OCI-LY7 (cell line): ENCODE data around the gene ZBTB16.

ENCODE experiments used
- CTCF ChIP-seq: fragments of 200-600 bp; sonication (generic); conservative IDR thresholded peaks from 2 replicates; pipeline ENCODE4 v1.5.1; 2014; ENCODE audit warnings: mild to moderate bottlenecking, antibody characterized with exemption, low read length, moderate library complexity, mixed read lengths
- EZH2phosphoT487 ChIP-seq: fragments of 200-600 bp; sonication (generic); IDR thresholded peaks from 2 replicates; pipeline ENCODE4 v1.6.1; 2018; ENCODE audit warnings: low read depth, borderline replicate concordance, mild to moderate bottlenecking, mixed run types, antibody characterized with exemption, low read length, moderate library complexity, mixed read lengths

DNA sequence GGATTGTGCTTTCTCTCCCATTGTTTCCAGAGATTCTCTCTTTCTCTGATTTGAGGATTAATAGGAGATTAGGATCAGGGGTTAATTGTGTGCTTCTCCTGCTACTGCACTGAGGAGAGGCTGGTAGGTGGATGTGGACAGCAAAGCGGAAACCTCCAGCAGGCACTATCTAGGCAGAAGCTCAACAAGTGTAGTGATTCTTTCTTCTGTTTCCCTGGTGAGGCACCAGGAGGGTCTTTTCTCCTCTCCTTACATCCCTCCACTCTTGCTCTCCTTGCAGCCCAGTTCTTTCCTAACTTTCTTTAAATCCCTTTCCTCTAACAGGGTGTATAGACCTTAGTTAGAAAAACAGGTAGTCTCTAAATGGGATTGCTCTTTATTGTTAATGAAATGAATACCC, 1.9 kb upstream of the ZBTB16 start:
- TF ChIP-seq CTCF: no peak
- TF ChIP-seq EZH2phosphoT487: no peak
